ELR (cell line): ENCODE results near the gene COBL.

Source experiments
- DNase-seq: peaks from one replicate; pipeline ENCODE4 v3.0.0-alpha.2; 2015; ENCODE audit warnings: low read depth

The COBL gene

GRCh38 chr7:51140199-51141164 lies 176.1 kb downstream of the COBL start:
- DNase-seq: no peak

- DNase-seq: no peak
Measured at GRCh38 chr7:51139796-51140195, 176.8 kb downstream of the COBL start.

- DNase-seq: no peak
Measured at GRCh38 chr7:51138123-51139085, 178.2 kb downstream of the COBL start.

GRCh38 chr7:51135576-51135975 lies 181.0 kb downstream of the COBL start:
- DNase-seq: no peak

- no peak for DNase-seq
Measured at GRCh38 chr7:51134013-51134441, 182.6 kb downstream of the COBL start.

GRCh38 chr7:51132661-51133060 lies 183.9 kb downstream of the COBL start:
- DNase-seq: no peak

GRCh38 chr7:51129527-51130472 lies 186.8 kb downstream of the COBL start:
- DNase-seq: no peak

GRCh38 chr7:51128545-51129435 lies 187.8 kb downstream of the COBL start:
- no peak for DNase-seq

GRCh38 chr7:51127618-51127904 lies 189.0 kb downstream of the COBL start:
- DNase-seq: no peak

GRCh38 chr7:51126813-51127617 lies 189.6 kb downstream of the COBL start:
- no peak for DNase-seq

GRCh38 chr7:51126324-51126723 lies 190.3 kb downstream of the COBL start:
- no peak for DNase-seq

GRCh38 chr7:51124321-51124720 lies 192.3 kb downstream of the COBL start:
- DNase-seq: no peak

- peak; percentile 74 for DNase-seq
Measured at GRCh38 chr7:51123322-51124019, 193.1 kb downstream of the COBL start.

- DNase-seq: no peak
Measured at GRCh38 chr7:51121931-51122425, 194.6 kb downstream of the COBL start.

- no peak for DNase-seq
Measured at GRCh38 chr7:51121036-51121790, 195.4 kb downstream of the COBL start.

- no peak for DNase-seq
Measured at GRCh38 chr7:51118628-51119027, 198.0 kb downstream of the COBL start.

GRCh38 chr7:51114501-51114900 lies 202.1 kb downstream of the COBL start:
- DNase-seq: no peak

GRCh38 chr7:51113962-51114361 lies 202.6 kb downstream of the COBL start:
- no peak for DNase-seq
